RCC 7860 (cell line): Measurements from ENCODE around the gene LRRC25.
"Not testable (repeated sequence)": the region's sequence is repeated elsewhere in the genome, so short reads cannot be mapped to it uniquely, and the experiment has no call there.

Experiments
- DNase-seq: peaks from one replicate; pipeline ENCODE4 v3.0.0-alpha.2; 2015; ENCODE audit warnings: low spot score
- FAIRE-seq: peaks from 2 replicates; lab custom pipeline; 2012; peaks lifted over from hg19 to GRCh38; lab: Jason Lieb, UNC

Gene LRRC25

GRCh38 chr19:18405754-18406153 lies 8.3 kb upstream of the LRRC25 start:
- FAIRE-seq: not testable (repeated sequence)

GRCh38 chr19:18402455-18403248 lies 5.2 kb upstream of the LRRC25 start:
- peak; percentile 55 for FAIRE-seq
- DNase-seq: not testable (repeated sequence)

More at GRCh38 chr19:18405754-18406153, 8.3 kb upstream of the LRRC25 start:
- not testable (repeated sequence) for DNase-seq

GRCh38 chr19:18401580-18402112 lies 4.2 kb upstream of the LRRC25 start:
- no peak for FAIRE-seq
- peak; percentile 41 for DNase-seq

DNA sequence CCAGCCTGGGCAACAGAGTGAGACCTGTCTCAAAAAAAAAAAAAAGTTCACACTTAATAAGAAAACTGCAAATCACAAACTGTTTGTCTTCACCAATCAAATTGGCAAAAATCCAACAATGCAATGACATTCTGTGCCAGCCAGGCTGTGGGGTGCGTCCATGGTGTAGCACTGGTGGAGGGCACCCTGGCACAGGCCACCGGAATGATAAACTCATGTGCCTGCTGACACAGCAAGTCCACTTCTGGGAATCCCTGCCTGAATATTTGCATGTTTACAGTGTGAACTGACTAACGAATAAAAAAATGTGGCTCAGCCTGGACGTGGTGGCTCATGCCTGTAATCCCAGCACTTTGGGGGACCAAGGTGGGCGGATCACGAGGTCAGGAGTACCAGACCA lies 1.6 kb upstream of the LRRC25 start:
- DNase-seq (peak; percentile 31), FAIRE-seq (no peak)

- DNase-seq: no peak
- no peak for FAIRE-seq
Observed at GRCh38 chr19:18396471-18397241, 766 bp downstream of the LRRC25 start.

DNA sequence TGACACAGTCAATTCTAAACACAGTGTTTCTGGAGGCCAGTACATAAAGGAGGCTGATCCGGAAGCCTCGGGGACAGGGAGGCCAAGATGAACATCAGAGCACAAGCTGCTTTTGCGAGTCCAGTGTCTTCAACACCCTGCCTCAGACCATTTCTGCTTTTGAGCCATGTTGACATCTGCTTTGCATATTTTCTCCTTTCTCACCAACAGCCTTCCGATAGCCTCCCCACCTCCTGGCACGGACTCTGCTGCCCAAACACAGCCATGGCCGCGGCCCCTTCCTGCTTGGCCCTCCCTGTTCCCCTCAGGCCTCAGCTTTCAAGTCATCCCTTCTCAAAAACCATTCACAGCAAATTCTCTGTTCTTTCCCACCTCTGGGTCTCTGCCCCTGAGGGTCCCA lies 3.6 kb downstream of the LRRC25 start:
- DNase-seq: no peak
- FAIRE-seq: no peak

DNA sequence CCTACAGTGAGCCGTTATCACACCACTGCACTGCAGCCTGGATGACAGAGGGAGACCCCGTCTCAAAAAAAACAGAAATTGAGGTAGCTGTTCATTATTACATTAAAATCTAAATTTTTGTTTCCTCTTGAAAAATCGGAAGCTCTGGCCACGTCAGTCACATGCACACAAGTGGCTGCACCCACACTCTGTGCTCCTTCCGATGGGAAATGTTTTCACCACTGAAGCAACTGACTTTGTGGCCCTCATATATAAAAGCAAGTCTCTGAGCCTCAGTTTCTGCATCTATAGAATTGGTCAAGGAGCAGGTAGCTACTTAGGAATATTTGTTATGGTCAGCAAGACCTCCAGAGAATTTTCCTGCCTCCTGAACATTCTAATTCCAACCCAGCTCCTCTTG lies 4.5 kb downstream of the LRRC25 start:
- no peak for FAIRE-seq
- no peak for DNase-seq

DNA sequence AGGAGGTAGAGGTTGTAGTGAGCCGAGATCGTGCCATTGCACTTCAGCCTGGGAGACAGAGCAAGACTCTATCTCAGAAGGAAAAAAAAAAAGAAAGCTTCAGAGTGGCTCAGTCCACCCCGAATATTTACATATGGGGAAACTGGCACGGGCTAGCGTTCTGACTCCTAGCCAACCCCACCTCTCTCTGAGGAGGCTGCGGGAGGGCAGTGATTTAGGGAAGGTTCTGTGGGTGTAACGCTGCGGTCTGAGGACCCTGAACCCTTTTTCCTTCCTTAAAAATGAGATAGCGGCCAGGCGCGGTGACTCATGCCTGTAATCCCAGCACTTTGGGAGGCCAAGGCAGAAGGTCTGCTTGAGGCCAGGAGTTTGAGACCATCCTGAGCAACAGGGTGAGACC lies 5.0 kb downstream of the LRRC25 start:
- DNase-seq (no peak), FAIRE-seq (no peak)

- FAIRE-seq: no peak
- no peak for DNase-seq
Observed at GRCh38 chr19:18391509-18392075, 5.8 kb downstream of the LRRC25 start.

GRCh38 chr19:18390065-18390907 lies 7.1 kb downstream of the LRRC25 start:
- no peak for FAIRE-seq
- no peak for DNase-seq

DNA sequence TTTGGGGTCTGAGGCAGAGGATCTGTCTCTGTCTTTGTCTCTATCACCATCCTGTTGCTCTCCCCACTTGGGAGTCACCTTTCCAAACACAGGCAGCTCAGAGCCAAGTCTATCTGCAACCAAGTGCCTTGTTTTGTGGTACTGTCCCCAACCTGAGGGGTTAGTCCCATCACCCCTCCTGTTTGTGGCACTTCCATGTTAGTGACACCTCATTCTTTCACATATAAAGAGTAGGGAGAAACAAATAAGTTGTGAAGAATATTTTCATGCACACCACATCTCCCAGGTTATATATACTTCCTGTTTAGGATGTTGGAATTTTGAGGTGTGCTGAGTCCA lies 7.7 kb downstream of the LRRC25 start:
- FAIRE-seq (no peak), DNase-seq (no peak)

DNA sequence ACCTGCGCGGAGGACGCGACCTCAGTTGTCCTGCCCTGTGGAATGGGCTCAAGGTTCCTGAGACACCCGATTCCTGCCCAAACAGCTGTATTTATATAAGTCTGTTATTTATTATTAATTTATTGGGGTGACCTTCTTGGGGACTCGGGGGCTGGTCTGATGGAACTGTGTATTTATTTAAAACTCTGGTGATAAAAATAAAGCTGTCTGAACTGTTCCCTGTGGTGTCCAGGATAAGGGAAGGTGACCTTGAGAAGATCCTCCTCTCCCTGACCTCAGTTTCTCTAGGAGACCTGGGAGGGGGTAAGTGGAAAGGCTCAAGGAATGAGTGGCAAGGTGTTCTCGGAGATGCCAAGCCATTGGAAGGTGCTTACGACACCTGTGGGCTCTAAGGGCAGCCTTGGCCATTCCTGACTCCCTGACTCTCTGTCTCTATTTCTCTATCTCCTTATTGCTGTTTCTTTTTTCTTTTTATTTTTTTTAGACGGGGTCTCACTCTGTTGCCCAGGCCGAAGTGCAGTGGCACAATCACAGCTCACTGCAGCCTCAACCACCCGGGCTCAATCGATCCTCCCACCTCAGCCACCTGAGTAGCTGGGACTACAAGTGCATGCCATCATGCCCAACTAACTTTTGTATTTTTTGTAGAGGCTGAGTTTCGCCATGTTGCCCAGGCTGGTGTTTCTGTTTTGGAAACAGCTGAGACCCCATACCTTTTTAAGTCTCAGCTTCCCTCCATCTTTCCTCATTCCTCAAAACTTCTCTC lies 8.3 kb downstream of the LRRC25 start:
- FAIRE-seq (no peak), DNase-seq (no peak)

DNA sequence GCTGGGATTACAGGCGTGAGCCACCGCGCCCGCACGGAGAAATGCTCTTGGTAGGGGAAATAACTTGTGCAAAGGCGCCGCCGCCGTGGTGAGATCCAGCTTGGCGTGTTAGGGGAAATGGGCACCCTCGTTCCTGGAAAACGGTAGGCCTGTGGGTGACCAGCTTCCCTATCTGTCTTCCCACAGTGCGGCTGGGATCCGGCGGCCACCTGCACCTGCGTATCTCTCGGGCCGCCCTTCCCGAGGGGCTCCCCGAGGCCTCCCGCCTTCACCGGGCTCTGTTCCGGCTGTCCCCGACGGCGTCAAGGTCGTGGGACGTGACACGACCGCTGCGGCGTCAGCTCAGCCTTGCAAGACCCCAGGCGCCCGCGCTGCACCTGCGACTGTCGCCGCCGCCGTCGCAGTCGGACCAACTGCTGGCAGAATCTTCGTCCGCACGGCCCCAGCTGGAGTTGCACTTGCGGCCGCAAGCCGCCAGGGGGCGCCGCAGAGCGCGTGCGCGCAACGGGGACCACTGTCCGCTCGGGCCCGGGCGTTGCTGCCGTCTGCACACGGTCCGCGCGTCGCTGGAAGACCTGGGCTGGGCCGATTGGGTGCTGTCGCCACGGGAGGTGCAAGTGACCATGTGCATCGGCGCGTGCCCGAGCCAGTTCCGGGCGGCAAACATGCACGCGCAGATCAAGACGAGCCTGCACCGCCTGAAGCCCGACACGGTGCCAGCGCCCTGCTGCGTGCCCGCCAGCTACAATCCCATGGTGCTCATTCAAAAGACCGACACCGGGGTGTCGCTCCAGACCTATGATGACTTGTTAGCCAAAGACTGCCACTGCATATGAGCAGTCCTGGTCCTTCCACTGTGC lies 9.1 kb downstream of the LRRC25 start:
- DNase-seq: peak; percentile 21
- FAIRE-seq: no peak

DNA sequence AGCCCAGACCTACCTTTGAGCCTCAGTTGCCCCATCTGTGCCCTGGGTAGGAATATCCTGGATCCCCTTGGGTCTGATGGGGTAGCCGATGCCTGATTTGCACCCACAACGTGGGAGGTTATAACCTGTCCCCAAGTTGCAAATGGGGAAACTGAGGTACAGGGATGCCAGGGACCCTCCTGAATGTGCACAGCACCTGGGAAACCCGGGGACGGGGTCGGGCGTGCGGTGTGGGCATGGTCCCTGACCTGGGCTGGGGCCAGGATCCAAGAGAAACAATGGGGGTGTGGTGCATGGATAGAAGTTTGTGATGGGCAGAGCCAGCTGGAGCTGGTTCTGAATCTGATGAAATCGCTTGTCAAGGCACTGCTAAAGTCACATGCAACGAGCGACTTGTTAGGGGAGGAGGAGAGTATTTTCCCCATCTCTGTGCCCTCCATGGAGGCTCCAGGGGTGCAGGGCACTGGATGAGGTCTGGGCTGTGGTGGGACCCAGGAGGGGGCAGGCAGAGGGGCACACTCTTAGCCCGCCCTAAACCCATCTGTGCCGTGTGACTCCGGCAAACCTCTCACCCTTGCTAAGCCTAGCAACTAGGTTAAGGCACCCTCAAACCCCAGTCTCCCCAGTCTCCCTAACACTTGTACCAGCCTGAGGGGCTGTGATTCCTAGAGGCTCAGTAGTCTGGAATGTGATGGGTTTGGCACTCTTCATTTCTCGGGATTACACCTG lies 10.7 kb downstream of the LRRC25 start:
- no peak for FAIRE-seq
- no peak for DNase-seq

- FAIRE-seq (no peak), DNase-seq (peak; percentile 67)
Observed at GRCh38 chr19:18385675-18386542, 11.5 kb downstream of the LRRC25 start, which contains the start of gene GDF15. GDF15 (plus strand) TSS chr19:18386158; CDS start chr19:18386190, 32 bp downstream.

- peak; percentile 60 for DNase-seq
- no peak for FAIRE-seq
Observed at GRCh38 chr19:18385359-18385674, 12.1 kb downstream of the LRRC25 start.

- DNase-seq: no peak
- FAIRE-seq: no peak
Observed at GRCh38 chr19:18384775-18385174, 12.6 kb downstream of the LRRC25 start.
